ENCODE measurements around the gene ANKRD50. TPM values are rescaled to one million over a fixed set of nuclear protein-coding genes. Genes with fewer than 3 reads are reported as not detected.

Gene ANKRD50
- total RNA-seq, result under 1 TPM; 0.14 to 0.15 TPM

GRCh38 chr4:124712372-124713184, at the start of gene ANKRD50:
Gene ANKRD50 (minus strand): TSS chr4:124712732. CDS start chr4:124710511, 2,221 bp downstream.
- H3K4me3 Mint-ChIP-seq, result peak within 1 kb of the TSS; percentile 74
- no peaks in the 10 kb centered on the region for H3K36me3 Mint-ChIP-seq
- H3K4me1 Mint-ChIP-seq, result peaks cover 3% of the 10 kb centered on the region
- H3K27ac Mint-ChIP-seq, result no peak within 1 kb of the TSS
- H3K9me3 Mint-ChIP-seq (ENCODE audit: low read depth), result no peaks in the 10 kb centered on the region
- ATAC-seq (peak; percentile 81), DNase-seq (peak; percentile 55)
- CTCF ChIA-PET, result no interaction called here
- peaks cover 11% of the 10 kb centered on the region for H3K27me3 Mint-ChIP-seq

GRCh38 chr4:124757126-124757525, 44.6 kb upstream of the ANKRD50 start:
- no peak overlapping the region for H3K27ac Mint-ChIP-seq
- DNase-seq (no peak), ATAC-seq (no peak)

GRCh38 chr4:124754681-124755080, 42.1 kb upstream of the ANKRD50 start:
- no peak for ATAC-seq
- no peak overlapping the region for H3K27ac Mint-ChIP-seq
- H3K36me3 Mint-ChIP-seq, result no peaks in the 10 kb centered on the region
- no peaks in the 10 kb centered on the region for H3K4me1 Mint-ChIP-seq
- DNase-seq, result no peak
- no peak overlapping the region for H3K4me3 Mint-ChIP-seq
- no peaks in the 10 kb centered on the region for H3K27me3 Mint-ChIP-seq
- CTCF ChIA-PET, result no interaction called here
- H3K9me3 Mint-ChIP-seq (ENCODE audit: low read depth), result no peaks in the 10 kb centered on the region

More at GRCh38 chr4:124757126-124757525, 44.6 kb upstream of the ANKRD50 start:
- Mint-ChIP-seq H3K27me3 (no peaks in the 10 kb centered on the region), H3K36me3 (no peaks in the 10 kb centered on the region), H3K9me3 (ENCODE audit: low read depth) (no peaks in the 10 kb centered on the region), H3K4me1 (no peaks in the 10 kb centered on the region), H3K4me3 (no peak overlapping the region)
- CTCF ChIA-PET, result no interaction called here

GRCh38 chr4:124753941-124754581, 41.5 kb upstream of the ANKRD50 start:
- DNase-seq (no peak), ATAC-seq (no peak)
- no peak overlapping the region for H3K27ac Mint-ChIP-seq
- H3K4me1 Mint-ChIP-seq, result no peaks in the 10 kb centered on the region
- no peaks in the 10 kb centered on the region for H3K9me3 Mint-ChIP-seq (ENCODE audit: low read depth)
- no peaks in the 10 kb centered on the region for H3K36me3 Mint-ChIP-seq
- H3K4me3 Mint-ChIP-seq, result no peak overlapping the region
- H3K27me3 Mint-ChIP-seq, result no peaks in the 10 kb centered on the region
- CTCF ChIA-PET, result no interaction called here

- no peaks in the 10 kb centered on the region for H3K36me3 Mint-ChIP-seq
- no peaks in the 10 kb centered on the region for H3K9me3 Mint-ChIP-seq (ENCODE audit: low read depth)
- CTCF ChIA-PET, result no interaction called here
- H3K4me3 Mint-ChIP-seq, result no peak overlapping the region
- DNase-seq, result no peak
- no peak overlapping the region for H3K27ac Mint-ChIP-seq
- no peaks in the 10 kb centered on the region for H3K4me1 Mint-ChIP-seq
- no peaks in the 10 kb centered on the region for H3K27me3 Mint-ChIP-seq
- no peak for ATAC-seq
Measured at GRCh38 chr4:124749421-124749820, 36.9 kb upstream of the ANKRD50 start.

- Mint-ChIP-seq H3K36me3 (no peaks in the 10 kb centered on the region), H3K9me3 (ENCODE audit: low read depth) (no peaks in the 10 kb centered on the region), H3K27ac (no peak overlapping the region), H3K4me3 (no peak overlapping the region), H3K27me3 (no peaks in the 10 kb centered on the region), H3K4me1 (no peaks in the 10 kb centered on the region)
- no peak for ATAC-seq
- DNase-seq, result no peak
- CTCF ChIA-PET, result no interaction called here
Measured at GRCh38 chr4:124748965-124749364, 36.4 kb upstream of the ANKRD50 start.

- Mint-ChIP-seq H3K9me3 (ENCODE audit: low read depth) (no peaks in the 10 kb centered on the region), H3K4me1 (no peaks in the 10 kb centered on the region), H3K4me3 (no peak overlapping the region), H3K27me3 (no peaks in the 10 kb centered on the region), H3K27ac (no peak overlapping the region), H3K36me3 (no peaks in the 10 kb centered on the region)
- CTCF ChIA-PET, result no interaction called here
- DNase-seq (no peak), ATAC-seq (no peak)
Measured at GRCh38 chr4:124745985-124746801, 33.7 kb upstream of the ANKRD50 start.

GRCh38 chr4:124743711-124744110, 31.2 kb upstream of the ANKRD50 start:
- Mint-ChIP-seq H3K36me3 (no peaks in the 10 kb centered on the region), H3K27me3 (no peaks in the 10 kb centered on the region), H3K4me3 (no peak overlapping the region), H3K4me1 (no peaks in the 10 kb centered on the region), H3K9me3 (ENCODE audit: low read depth) (no peaks in the 10 kb centered on the region), H3K27ac (no peak overlapping the region)
- ATAC-seq, result no peak
- DNase-seq, result no peak
- CTCF ChIA-PET, result no interaction called here

- DNase-seq (no peak), ATAC-seq (no peak)
- Mint-ChIP-seq H3K27ac (no peak overlapping the region), H3K4me1 (no peaks in the 10 kb centered on the region), H3K9me3 (ENCODE audit: low read depth) (no peaks in the 10 kb centered on the region), H3K4me3 (no peak overlapping the region), H3K27me3 (no peaks in the 10 kb centered on the region), H3K36me3 (no peaks in the 10 kb centered on the region)
- CTCF ChIA-PET, result no interaction called here
Measured at GRCh38 chr4:124740501-124740900, 28.0 kb upstream of the ANKRD50 start.

- H3K27me3 Mint-ChIP-seq, result no peaks in the 10 kb centered on the region
Measured at GRCh38 chr4:124738994-124739393, 26.5 kb upstream of the ANKRD50 start.

GRCh38 chr4:124737619-124738018, 25.1 kb upstream of the ANKRD50 start:
- Mint-ChIP-seq H3K27ac (no peak overlapping the region), H3K4me1 (no peaks in the 10 kb centered on the region), H3K9me3 (ENCODE audit: low read depth) (no peaks in the 10 kb centered on the region), H3K36me3 (no peaks in the 10 kb centered on the region), H3K27me3 (no peaks in the 10 kb centered on the region), H3K4me3 (no peak overlapping the region)
- no peak for DNase-seq
- CTCF ChIA-PET, result no interaction called here
- no peak for ATAC-seq

More at GRCh38 chr4:124738994-124739393, 26.5 kb upstream of the ANKRD50 start:
- ATAC-seq (no peak), DNase-seq (no peak)
- Mint-ChIP-seq H3K9me3 (ENCODE audit: low read depth) (no peaks in the 10 kb centered on the region), H3K36me3 (no peaks in the 10 kb centered on the region), H3K4me1 (no peaks in the 10 kb centered on the region), H3K4me3 (no peak overlapping the region), H3K27ac (no peak overlapping the region)
- CTCF ChIA-PET, result no interaction called here

- ATAC-seq (no peak), DNase-seq (no peak)
- Mint-ChIP-seq H3K4me1 (no peaks in the 10 kb centered on the region), H3K27ac (no peak overlapping the region), H3K4me3 (no peak overlapping the region), H3K9me3 (ENCODE audit: low read depth) (no peaks in the 10 kb centered on the region), H3K27me3 (no peaks in the 10 kb centered on the region), H3K36me3 (no peaks in the 10 kb centered on the region)
- CTCF ChIA-PET, result no interaction called here
Measured at GRCh38 chr4:124736526-124736925, 24.0 kb upstream of the ANKRD50 start.

GRCh38 chr4:124727331-124727890, 14.9 kb upstream of the ANKRD50 start:
- DNase-seq, result no peak
- H3K36me3 Mint-ChIP-seq, result no peaks in the 10 kb centered on the region
- CTCF ChIA-PET, result no interaction called here
- no peak overlapping the region for H3K27ac Mint-ChIP-seq
- H3K27me3 Mint-ChIP-seq, result no peaks in the 10 kb centered on the region
- H3K9me3 Mint-ChIP-seq (ENCODE audit: low read depth), result no peaks in the 10 kb centered on the region
- no peaks in the 10 kb centered on the region for H3K4me1 Mint-ChIP-seq
- H3K4me3 Mint-ChIP-seq, result no peak overlapping the region
- ATAC-seq, result no peak
